Urinary bladder (tissue), 4 donors: ENCODE measurements around the gene BBLN. TPM values are rescaled to one million over a fixed set of nuclear protein-coding genes. Genes with fewer than 3 reads are reported as not detected.

Experiments used
- DNase-seq: peaks from one replicate; pipeline ENCODE4 v3.0.0-alpha.2; 2015; ENCODE audit errors: extremely low spot score
- H3K27ac ChIP-seq: one replicate; pipeline ENCODE4 v1.5.1; 2013; ENCODE audit warnings: low read depth, mild to moderate bottlenecking, moderate library complexity
- H3K36me3 ChIP-seq: one replicate; pipeline ENCODE4 v1.6.1; 2013; ENCODE audit warnings: mild to moderate bottlenecking, moderate library complexity; ENCODE audit not compliant: insufficient read depth
- H3K4me1 ChIP-seq: one replicate; pipeline ENCODE4 v1.6.1; 2013; ENCODE audit warnings: mild to moderate bottlenecking, moderate library complexity; ENCODE audit not compliant: insufficient read depth
- H3K4me3 ChIP-seq: one replicate; pipeline ENCODE4 v1.5.1; 2013; ENCODE audit warnings: low read depth, low read length
- WGBS: extraction: QIAGEN DNeasy Blood & Tissue Kit; methylation state at CpG from one replicate; pipeline ENCODE4 v1.1.7; 2013; 5-methylcytosine and 5-hydroxymethylcytosine counted together
- polyA plus RNA-seq: library from polyadenylated mRNA; stranded (reverse); fragments of 200-250 nt; gene quantifications from one replicate; pipeline ENCODE4 v1.2.3, GENCODE V29; 2013
- total RNA-seq: library from RNA; depleted of rRNA; stranded (reverse); fragments of >200 nt; gene quantifications from one replicate; pipeline ENCODE4 v1.2.3, GENCODE V29; 2014
- donor health status: healthy with polysubstance abuse.
- donor health status: healthy.

Gene BBLN
- total and polyA plus RNA-seq, 2 donors = 25.7 to 144 TPM

DNA sequence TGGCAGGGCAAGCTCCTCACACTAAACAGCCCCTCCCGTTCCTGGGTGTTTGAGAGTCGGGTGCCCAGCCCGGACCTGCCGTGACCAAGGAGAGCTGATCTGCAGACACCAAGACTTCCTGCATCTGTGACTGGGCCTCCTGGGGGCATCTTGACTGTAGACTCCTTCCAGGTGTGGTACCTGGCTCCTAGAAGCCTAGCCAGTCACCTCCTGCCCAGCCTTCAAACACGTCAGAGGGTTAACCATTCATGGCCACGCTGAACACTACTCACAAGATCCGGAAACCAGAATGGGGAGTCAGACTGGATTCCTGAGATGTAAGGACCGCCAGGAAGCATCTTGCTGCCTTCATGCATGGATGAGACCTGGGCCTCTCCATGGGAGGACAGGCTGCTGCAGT, 14.5 kb upstream of the BBLN start:
- Histone ChIP-seq H3K36me3 (no peaks in the 10 kb centered on the region), H3K4me3 (no peak overlapping the region), H3K4me1 (peaks cover 2% of the 10 kb centered on the region), H3K27ac (peak overlapping the region; percentile 14)
- peak; percentile 73 for DNase-seq
- WGBS = 82% methylated on average over 8 of the region's 8 CpGs

GRCh38 chr9:128145951-128146351, 14.1 kb upstream of the BBLN start:
- H3K4me3 ChIP-seq = no peak overlapping the region
- no peak overlapping the region for H3K27ac ChIP-seq
- H3K4me1 ChIP-seq = peaks cover 2% of the 10 kb centered on the region
- no peak for DNase-seq
- H3K36me3 ChIP-seq = no peaks in the 10 kb centered on the region
- WGBS = 74% methylated on average over 13 of the region's 13 CpGs

DNA sequence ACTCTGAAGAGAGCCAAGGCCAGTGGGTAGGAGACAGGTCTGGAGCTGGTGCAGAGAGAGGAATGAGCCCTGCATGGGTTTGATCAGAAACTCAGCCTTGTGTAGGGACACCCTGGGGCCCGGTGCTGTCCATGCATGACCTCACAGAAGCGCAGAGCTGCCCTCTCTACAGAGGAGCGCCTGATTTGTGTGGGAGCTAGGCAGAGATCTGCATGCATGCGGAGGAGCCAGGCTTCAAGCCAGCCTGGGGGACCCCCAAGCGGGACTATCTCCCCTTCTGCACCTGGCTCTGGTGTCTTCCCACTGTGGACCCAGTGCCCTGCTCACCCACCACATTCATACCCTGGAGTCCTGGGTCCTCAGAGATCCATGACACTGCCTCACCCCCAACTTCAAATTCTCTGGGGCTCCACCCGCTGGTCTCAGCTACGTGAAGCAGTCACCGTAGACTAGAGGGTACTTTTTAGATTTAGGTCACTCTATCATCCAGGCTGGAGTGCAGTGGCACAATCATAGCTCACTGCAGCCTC, 13.4 kb upstream of the BBLN start:
- H3K4me3 ChIP-seq = no peak overlapping the region
- no peaks in the 10 kb centered on the region for H3K36me3 ChIP-seq
- 89% methylated on average over 8 of the region's 8 CpGs for WGBS
- no peak overlapping the region for H3K27ac ChIP-seq
- no peak for DNase-seq
- peaks cover 2% of the 10 kb centered on the region for H3K4me1 ChIP-seq

DNA sequence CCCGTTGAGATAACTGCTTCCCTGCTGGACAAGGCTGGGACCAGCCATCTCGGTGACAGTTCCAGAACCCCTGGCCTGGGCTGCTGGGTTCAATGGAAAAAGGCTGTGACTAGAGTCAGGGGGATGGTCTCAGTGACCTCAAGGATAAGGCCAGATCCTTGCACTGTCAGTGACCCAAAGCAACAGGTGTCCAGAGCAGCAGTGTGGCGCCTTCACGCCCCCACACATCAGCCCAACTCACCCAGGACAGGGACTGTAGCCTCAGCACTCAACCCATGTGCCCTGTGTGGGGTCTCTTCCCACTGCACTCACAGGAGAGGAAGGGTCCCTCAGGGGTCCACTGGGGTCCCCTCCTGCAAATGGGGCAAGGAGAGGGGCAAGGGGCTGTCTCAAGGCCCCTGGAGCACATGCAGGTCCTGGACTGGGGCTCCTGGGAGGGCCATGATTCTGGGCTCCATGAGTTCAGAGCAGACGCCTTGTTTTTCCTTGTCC, 11.5 kb upstream of the BBLN start:
- DNase-seq = no peak
- H3K27ac ChIP-seq = no peak overlapping the region
- 88% methylated on average over 5 of the region's 5 CpGs for WGBS
- H3K36me3 ChIP-seq = no peaks in the 10 kb centered on the region
- H3K4me3 ChIP-seq = no peak overlapping the region
- H3K4me1 ChIP-seq = peaks cover 2% of the 10 kb centered on the region

- Histone ChIP-seq H3K4me3 (no peak within 1 kb of the TSS), H3K27ac (peak within 1 kb of the TSS; percentile 23), H3K4me1 (peaks cover 2% of the 10 kb centered on the region), H3K36me3 (no peaks in the 10 kb centered on the region)
- DNase-seq = no peak
- WGBS = 77% methylated on average over 9 of the region's 9 CpGs
These were observed 10.9 kb upstream of the BBLN start, which contains the start of gene LCN2 for GRCh38 chr9:128149001-128149701. TSS of gene LCN2 (plus strand) at chr9:128149453. CDS start at chr9:128149526, 73 bp downstream.

DNA sequence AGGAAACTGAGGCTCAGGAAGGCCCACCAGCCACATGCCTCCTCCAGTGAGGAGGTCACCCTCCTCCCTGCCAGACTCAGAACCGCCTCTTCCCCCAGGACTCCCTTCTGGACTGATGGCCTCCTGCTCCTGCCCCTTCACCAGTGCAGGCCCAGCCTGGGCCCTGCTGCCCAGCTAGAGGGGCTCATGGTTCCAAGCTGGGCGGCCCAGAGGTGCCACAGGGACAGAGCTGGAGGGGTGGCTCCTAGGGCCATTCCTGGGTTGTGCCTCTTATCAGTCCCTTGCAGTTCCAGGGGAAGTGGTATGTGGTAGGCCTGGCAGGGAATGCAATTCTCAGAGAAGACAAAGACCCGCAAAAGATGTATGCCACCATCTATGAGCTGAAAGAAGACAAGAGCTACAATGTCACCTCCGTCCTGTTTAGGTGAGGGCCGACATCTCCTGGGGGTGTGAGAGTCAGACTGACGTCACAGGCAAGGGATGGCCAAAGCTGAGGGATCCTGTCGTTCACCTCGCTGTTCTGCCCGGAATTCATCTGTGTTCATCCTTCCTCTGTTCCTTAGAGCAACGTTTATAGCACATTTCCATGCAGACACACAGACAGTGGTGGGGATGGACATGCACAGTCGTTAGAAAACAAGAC, 10.0 kb upstream of the BBLN start:
- Histone ChIP-seq H3K4me3 (no peak overlapping the region), H3K4me1 (peaks cover 2% of the 10 kb centered on the region)
- 69% methylated on average over 11 of the region's 11 CpGs for WGBS

DNA sequence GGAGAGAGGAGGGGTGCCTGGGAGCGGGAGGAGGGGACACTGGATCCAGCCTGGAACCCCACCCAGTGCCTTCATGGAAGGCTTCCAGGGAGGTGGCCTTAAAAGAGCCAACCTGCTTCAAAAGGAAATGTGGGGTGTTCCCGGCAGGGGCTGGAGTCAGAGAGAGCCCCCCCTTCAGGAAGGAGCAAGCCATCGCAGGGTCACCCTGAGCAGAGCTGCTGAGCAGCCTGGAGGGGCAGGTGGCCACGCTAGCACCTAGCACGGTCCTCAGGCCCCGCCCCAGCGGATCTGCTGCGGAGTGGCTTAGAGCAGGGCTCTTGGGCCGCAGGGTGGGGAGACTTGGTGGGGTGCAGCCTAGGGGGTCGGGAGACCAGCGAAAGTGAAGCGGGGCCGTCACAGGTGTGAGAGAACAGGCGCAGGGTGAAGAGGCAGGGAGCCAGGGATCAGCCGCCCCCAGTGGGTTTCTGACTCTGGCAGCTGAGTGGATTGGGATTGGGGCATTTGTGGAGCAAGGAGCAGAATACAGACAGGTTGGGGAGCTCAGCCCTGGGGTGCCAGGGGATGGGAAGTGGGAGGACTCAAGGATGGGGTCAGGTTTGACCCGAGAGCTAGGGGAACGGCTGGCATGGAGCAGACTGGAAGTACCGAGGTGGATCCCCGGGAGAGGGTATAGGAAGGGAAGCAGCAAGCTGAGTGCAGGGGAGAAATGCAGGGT, 9.3 kb upstream of the BBLN start:
- Histone ChIP-seq H3K4me1 (peaks cover 2% of the 10 kb centered on the region), H3K27ac (no peak overlapping the region), H3K4me3 (no peak overlapping the region), H3K36me3 (no peaks in the 10 kb centered on the region)
- 73% methylated on average over 19 of the region's 19 CpGs for WGBS
- no peak for DNase-seq

More for the DNA sequence above, 10.0 kb upstream of the BBLN start:
- Histone ChIP-seq H3K27ac (no peak overlapping the region), H3K36me3 (no peaks in the 10 kb centered on the region)
- DNase-seq = no peak

GRCh38 chr9:128151309-128152132, 8.5 kb upstream of the BBLN start:
- no peak for DNase-seq
- H3K27ac ChIP-seq = no peak overlapping the region
- H3K4me1 ChIP-seq = peaks cover 2% of the 10 kb centered on the region
- no peak overlapping the region for H3K4me3 ChIP-seq
- 87% methylated on average over 18 of the region's 18 CpGs for WGBS
- H3K36me3 ChIP-seq = no peaks in the 10 kb centered on the region

DNA sequence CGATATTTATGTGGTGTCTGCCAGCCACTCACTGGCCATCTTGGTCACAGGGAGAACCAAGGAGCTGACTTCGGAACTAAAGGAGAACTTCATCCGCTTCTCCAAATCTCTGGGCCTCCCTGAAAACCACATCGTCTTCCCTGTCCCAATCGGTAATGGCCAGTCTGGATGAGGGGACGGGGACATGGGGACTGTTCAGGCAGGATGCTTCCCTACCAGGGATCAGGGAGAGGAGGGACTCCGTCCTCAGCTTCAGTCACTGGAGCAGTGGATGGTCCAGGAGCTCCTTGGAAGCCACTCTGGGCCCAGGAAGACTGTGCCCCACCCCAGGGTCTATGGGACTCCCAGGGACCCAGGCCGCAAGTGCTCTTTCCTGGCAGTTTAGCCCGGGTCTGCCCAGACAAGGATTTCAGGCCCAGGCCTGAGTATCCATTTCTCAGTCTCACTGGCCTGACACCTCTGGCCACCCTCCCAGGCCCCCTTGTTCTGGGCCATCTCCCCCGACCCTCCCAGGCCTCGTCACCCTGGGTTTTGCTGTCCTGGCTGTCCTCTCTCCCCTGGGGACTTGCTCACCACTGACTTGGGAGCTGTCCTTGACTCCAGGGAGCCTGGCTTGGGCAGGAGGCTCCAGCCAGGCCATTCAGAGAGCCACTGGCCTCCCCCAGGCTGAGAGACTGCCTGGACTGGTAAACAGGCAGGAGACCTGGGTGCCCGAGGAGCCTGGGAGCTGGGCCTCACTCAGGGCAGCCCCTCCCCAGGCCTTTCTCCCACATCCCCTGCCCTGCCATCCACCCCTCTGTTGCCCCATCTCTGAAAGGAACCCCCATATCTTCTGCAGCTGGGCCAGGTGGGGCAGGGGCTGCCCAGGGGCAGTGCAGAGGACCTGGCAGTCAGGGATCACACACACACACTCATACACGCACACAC, 7.7 kb upstream of the BBLN start:
- no peak overlapping the region for H3K27ac ChIP-seq
- peaks cover 2% of the 10 kb centered on the region for H3K4me1 ChIP-seq
- no peak overlapping the region for H3K4me3 ChIP-seq
- H3K36me3 ChIP-seq = no peaks in the 10 kb centered on the region
- DNase-seq = no peak
- 93% methylated on average over 13 of the region's 13 CpGs for WGBS

GRCh38 chr9:128153060-128153946, 6.8 kb upstream of the BBLN start:
- peaks cover 2% of the 10 kb centered on the region for H3K4me1 ChIP-seq
- 82% methylated on average over 26 of the region's 26 CpGs for WGBS
- DNase-seq = no peak
- H3K4me3 ChIP-seq = no peak overlapping the region
- H3K36me3 ChIP-seq = no peaks in the 10 kb centered on the region
- H3K27ac ChIP-seq = no peak overlapping the region

- H3K27ac ChIP-seq = no peak overlapping the region
- no peaks in the 10 kb centered on the region for H3K36me3 ChIP-seq
- DNase-seq = no peak
- 83% methylated on average over 13 of the region's 13 CpGs for WGBS
- no peaks in the 10 kb centered on the region for H3K4me1 ChIP-seq
- no peak overlapping the region for H3K4me3 ChIP-seq
These were observed 5.9 kb upstream of the BBLN start for GRCh38 chr9:128153947-128154695.
